Esophagus muscularis mucosa (tissue), 4 donors: ENCODE results near the gene RGMA.

ENCODE experiments used
- CTCF ChIP-seq, 3 experiments: fragments of 200-600 bp in 2 of 3; fragments of 450-650 bp in 1 of 3; sonication (generic) in 2 of 3; IDR thresholded peaks; one replicate each; pipeline ENCODE4 v1.5.1; 2017 to 2019; ENCODE audit warnings: antibody characterized with exemption in 3 of 3, mild to moderate bottlenecking in 2 of 3, moderate library complexity in 1 of 3
- EP300 ChIP-seq: sonication (generic); formaldehyde crosslinking; IDR thresholded peaks from one replicate; pipeline ENCODE4 v1.6.1; 2017; ENCODE audit warnings: antibody characterized with exemption
- POLR2A ChIP-seq: fragments of 450-650 bp; IDR thresholded peaks from one replicate; pipeline ENCODE4 v1.6.1; 2017; ENCODE audit warnings: antibody characterized with exemption, moderate library complexity, mild to moderate bottlenecking, low read depth
- POLR2AphosphoS5 ChIP-seq, 2 donors: sonication (generic); formaldehyde crosslinking; IDR thresholded peaks; one replicate each; pipeline ENCODE4 v1.6.1; 2017; ENCODE audit warnings: antibody characterized with exemption in 2 of 2

GRCh38 chr15:93093765-93094164, 4.8 kb upstream of the RGMA start:
- TF ChIP-seq POLR2AphosphoS5 (IDR thresholded peaks at IDR 0.05) = no peak
- TF ChIP-seq EP300 = no peak
- no peak for TF ChIP-seq CTCF (IDR thresholded peaks at IDR 0.05)
- TF ChIP-seq POLR2A = no peak
